ENCODE results near the gene PRSS12.

The PRSS12 gene

DNA sequence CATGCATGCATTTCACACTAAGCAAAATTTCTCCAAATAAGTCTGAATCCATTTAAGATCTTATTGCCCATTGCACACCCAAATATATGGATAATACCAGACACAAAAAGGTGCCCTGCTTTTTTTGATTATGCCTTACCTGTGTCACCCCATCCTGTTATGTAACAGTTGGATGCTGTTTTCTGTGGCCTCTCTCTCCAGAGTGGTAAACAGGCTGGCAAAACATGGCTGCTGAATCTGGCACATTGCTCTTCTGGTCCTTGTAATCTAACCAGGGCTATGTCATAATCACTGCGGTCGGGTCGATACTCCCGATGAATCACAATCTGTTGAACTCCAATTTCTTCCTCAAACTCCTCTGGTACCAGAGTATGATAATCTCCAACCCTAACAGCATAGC is 70.1 kb downstream of the PRSS12 start:
- TF ChIP-seq, protein P1, sequence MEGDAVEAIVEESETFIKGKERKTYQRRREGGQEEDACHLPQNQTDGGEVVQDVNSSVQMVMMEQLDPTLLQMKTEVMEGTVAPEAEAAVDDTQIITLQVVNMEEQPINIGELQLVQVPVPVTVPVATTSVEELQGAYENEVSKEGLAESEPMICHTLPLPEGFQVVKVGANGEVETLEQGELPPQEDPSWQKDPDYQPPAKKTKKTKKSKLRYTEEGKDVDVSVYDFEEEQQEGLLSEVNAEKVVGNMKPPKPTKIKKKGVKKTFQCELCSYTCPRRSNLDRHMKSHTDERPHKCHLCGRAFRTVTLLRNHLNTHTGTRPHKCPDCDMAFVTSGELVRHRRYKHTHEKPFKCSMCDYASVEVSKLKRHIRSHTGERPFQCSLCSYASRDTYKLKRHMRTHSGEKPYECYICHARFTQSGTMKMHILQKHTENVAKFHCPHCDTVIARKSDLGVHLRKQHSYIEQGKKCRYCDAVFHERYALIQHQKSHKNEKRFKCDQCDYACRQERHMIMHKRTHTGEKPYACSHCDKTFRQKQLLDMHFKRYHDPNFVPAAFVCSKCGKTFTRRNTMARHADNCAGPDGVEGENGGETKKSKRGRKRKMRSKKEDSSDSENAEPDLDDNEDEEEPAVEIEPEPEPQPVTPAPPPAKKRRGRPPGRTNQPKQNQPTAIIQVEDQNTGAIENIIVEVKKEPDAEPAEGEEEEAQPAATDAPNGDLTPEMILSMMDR (conservative IDR thresholded peaks at IDR 0.05; ENCODE audit: control insufficient read depth, insufficient read depth, low read depth, low read length) = no peak
- H3K4me3 ChIP-seq (ENCODE audit: control insufficient read depth, low read depth, low read length) = no peak overlapping the region
- DNase-seq (ENCODE audit: low read depth) = peak; percentile 88

DNA sequence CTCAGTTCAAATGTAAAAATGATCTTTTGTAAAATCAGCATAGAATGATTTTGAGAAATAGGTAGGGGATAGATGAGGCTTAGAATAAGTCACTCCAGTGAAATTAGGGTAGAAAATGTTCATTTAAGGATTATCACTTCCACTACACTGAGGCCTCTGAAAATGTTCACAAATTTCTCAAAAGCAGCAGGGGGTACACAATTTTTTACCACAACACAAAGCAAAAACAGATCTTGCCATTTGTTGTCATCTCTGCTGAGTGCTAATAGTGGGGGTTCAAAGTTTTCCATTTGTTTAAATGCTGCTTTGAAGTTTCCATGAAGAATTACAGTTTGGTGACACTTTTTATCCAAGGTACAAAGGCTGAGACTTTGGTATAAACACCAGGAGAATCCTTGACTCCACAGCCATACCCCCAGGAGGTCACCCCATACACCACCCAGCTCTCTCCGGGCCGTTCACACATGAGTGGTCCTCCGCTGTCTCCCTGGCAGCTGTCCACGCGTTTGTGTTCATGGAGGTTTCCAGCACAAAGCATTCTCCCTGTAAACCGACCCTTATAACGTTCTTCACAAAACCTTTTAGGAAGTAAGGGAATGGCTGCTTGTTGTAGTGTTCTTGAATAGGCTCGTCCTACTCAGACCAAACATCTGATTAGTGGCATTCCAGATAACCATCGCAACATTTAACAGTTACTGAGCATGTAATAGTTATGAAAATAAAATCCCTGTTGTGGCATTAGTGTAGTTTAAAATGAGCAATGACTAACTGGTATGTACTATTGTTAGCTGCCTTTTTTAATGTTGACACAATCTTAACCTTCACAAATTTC is 71.0 kb downstream of the PRSS12 start:
- H3K4me3 ChIP-seq (ENCODE audit: control insufficient read depth, low read depth, low read length) = no peak overlapping the region
- TF ChIP-seq, protein P1 (conservative IDR thresholded peaks at IDR 0.05; ENCODE audit: control insufficient read depth, insufficient read depth, low read depth, low read length) = no peak
- peak; percentile 63 for DNase-seq (ENCODE audit: low read depth)

DNA sequence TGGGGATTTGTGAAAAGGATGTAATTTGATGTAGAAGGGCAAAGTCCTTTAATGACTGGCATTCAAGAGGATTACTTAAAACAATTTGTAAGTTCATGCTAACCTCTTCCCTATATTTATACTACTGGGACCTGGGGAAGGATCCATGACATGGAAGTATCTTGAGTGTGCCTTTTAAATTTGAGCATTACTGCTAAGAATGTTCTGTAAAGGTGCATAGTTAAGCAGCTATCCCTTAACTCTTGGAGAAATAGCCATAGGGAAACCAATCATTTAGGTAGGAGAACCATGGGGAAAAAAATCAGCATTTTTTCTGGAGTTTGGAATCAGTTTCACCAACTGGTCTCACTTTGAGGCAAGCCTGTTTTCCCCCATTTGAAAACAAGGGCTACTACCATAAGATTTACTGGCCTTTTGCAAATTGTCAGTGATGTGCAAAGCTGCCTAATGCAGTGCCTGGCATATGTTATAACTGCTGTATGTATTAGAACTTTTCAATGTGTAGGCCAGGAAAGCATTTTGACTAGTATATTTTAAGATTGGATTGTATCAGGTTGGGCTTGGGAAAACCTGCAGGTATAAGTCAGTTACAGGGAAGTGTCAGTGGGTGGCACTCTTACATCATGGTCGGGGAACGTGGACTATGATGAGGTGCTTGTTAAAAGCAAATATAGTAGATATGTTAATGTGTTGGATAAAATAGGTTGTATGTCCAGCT is 72.1 kb downstream of the PRSS12 start:
- peak overlapping the region; percentile 82 for H3K4me3 ChIP-seq (ENCODE audit: control insufficient read depth, low read depth, low read length)
- TF ChIP-seq, protein P1 (conservative IDR thresholded peaks at IDR 0.05; ENCODE audit: control insufficient read depth, insufficient read depth, low read depth, low read length) = peak; percentile 59
- peak; percentile 81 for DNase-seq (ENCODE audit: low read depth)

DNA sequence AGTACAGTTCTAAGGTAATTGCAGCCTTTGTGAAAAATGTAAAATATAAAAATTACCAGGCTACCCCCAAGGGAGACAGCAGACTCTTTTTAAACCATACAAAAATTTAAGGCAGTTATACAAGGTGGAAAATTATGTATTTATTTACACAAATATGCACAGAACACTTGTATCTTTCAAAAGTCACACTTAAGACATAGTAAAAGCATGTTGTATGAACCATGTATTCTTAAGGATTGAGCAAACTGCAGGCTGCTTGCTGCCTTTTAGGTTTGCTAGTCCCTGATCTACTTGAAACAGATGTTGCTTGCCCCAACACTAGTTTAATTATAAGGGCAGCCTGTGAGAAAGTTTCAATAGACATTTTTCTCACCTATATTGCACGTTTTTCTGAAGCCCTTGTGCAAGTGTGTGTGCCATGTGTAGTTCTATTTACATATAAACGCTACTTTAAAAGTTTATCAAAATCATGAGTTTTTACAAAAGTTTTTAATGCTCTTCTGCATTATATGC is 72.8 kb downstream of the PRSS12 start:
- TF ChIP-seq, protein P1 (conservative IDR thresholded peaks at IDR 0.05; ENCODE audit: control insufficient read depth, insufficient read depth, low read depth, low read length) = no peak
- peak; percentile 15 for DNase-seq (ENCODE audit: low read depth)
- peak overlapping the region; percentile 82 for H3K4me3 ChIP-seq (ENCODE audit: control insufficient read depth, low read depth, low read length)

DNA sequence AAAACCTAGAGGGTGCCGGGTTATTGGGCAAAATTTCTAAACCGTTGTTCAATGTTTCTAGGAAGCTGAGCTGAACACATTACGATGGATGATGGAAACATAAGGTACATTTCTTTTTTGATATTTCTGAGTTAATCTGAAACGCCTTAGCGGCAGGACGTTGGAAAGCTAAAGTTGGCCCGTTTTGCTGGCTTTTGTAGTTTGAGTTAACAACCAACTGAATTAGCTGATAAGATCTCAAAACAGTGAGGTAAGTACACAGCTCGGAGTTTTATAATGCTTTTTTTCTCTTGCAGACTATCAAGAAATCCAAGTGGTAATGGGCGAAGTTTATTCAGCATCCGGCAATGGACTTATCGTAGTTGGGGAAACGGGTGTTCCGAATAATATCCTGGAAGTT is 73.5 kb downstream of the PRSS12 start:
- DNase-seq (ENCODE audit: low read depth) = no peak
- peak overlapping the region; percentile 82 for H3K4me3 ChIP-seq (ENCODE audit: control insufficient read depth, low read depth, low read length)
- TF ChIP-seq, protein P1 (conservative IDR thresholded peaks at IDR 0.05; ENCODE audit: control insufficient read depth, insufficient read depth, low read depth, low read length) = no peak

DNA sequence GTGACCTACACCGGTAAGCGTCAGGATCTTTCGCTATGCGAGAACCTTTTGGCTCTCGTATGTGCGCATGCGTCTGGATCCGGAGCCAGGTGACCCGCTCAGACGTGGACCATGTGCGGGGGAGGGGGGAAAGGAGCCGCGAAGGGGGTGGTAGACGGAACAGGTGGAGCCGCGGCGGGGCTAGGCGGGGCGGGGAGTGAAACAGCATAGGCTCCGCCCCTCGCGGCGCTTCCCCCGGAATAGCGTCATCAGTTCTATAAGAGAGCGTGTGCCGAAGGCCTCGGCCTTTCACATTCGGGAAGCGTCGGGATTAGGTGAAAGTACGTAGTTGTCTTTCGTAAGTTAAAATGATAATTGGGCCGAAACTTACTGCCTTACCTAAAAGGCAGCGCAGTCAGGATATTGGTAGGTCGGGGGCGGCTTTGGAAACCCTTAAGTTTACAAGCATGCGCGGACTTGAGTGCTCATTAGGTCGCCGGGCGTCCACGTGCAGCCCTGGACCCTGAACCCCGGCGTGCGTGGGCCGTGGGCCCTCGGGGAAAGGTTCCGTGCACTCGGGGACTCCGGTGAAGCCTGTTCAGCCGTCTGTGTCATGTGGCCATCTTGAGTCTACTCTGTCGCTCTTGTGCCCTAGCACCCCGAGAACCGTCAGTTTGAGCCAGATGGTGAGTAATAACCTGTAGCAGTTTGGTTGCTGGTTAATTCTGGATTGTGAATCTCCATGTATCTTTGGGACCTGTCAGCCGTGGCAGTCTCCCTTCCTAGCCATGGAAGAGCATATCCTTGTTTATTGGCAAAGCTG is 74.1 kb downstream of the PRSS12 start:
- peak overlapping the region; percentile 82 for H3K4me3 ChIP-seq (ENCODE audit: control insufficient read depth, low read depth, low read length)
- TF ChIP-seq, protein P1 (conservative IDR thresholded peaks at IDR 0.05; ENCODE audit: control insufficient read depth, insufficient read depth, low read depth, low read length) = no peak
- DNase-seq (ENCODE audit: low read depth) = peak; percentile 87
